Chondrocyte (in vitro differentiated cells): Measurements from ENCODE around the gene TAS2R1. TPM values are rescaled to one million over a fixed set of nuclear protein-coding genes. Genes with fewer than 3 reads are reported as not detected.
A peak's percentile ranks its signal among the peaks of the same experiment; 100 is the strongest.

Experiments
- DNase-seq: peaks from one replicate; pipeline ENCODE4 v3.0.0; 2021; ENCODE audit warnings: mixed read lengths, low spot score
- H3K27ac Mint-ChIP-seq: one replicate; pipeline ENCODE4 v1.8.0; 2021; ENCODE audit warnings: mild to moderate bottlenecking, moderate library complexity, mixed read lengths; ENCODE audit not compliant: unreplicated experiment
- H3K27me3 Mint-ChIP-seq: 2 replicates; pipeline ENCODE4 v1.8.0; 2021; ENCODE audit warnings: low read depth, mixed read lengths
- H3K36me3 Mint-ChIP-seq: 2 replicates; pipeline ENCODE4 v1.8.0; 2021; ENCODE audit warnings: low read depth, mixed read lengths
- H3K4me1 Mint-ChIP-seq: 2 replicates; pipeline ENCODE4 v1.8.0; 2021; ENCODE audit warnings: low read depth, mild to moderate bottlenecking, mixed read lengths
- H3K4me3 Mint-ChIP-seq: one replicate; pipeline ENCODE4 v1.8.0; 2021; ENCODE audit warnings: mild to moderate bottlenecking, moderate library complexity, mixed read lengths; ENCODE audit not compliant: unreplicated experiment
- H3K9me3 Mint-ChIP-seq: 2 replicates; pipeline ENCODE4 v1.8.0; 2021; ENCODE audit warnings: low read depth, mixed read lengths
- total RNA-seq: library from RNA; stranded (reverse); gene quantifications from 3 replicates; pipeline ENCODE4 v1.2.1, GENCODE V29; 2021
- TF ChIP-seq, protein P1 (sequence below): fragments of 200-600 bp; sonication (generic); IDR thresholded peaks from 2 replicates; pipeline ENCODE4 v1.5.0; 2021; ENCODE audit warnings: antibody characterized with exemption, mild to moderate bottlenecking, moderate library complexity

TAS2R1 gene
- total RNA-seq, 1 donor from 2014 or later: 1.6 TPM

DNA sequence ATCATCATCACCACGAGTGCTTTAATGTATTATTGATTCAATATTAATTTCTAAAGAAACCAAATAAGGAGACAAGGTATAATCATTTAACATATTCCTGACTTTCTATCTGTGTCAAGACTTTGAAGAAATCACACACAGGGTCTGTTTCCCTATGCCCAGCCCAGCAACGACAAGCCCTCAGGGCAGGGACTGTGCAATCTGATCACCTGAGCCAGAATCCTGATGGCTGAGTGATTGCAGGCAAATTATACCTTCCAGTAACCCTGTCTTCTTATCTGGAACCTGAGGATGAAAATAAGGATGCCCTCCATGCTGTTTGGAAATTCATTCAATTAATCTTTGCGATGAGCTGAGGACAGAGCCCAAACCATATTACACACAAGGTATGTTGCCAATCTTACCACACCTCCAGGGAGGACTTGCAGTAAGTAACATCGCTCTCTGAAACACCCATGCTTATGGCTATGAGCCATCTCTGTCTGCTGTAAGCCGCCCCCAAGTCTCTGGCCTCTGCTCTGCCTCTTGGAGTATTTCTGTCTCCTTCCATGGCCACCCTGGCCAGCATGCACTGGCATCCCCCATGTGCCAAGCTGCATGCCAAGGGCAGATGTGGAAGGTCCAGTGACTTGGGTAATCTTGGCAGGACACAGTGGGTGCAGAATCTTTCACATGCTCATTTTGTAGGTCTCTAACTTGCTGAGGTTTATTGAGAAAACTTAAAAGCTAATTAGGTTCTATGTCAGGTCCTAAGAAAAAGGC lies 10.6 kb downstream of the TAS2R1 start:
- Mint-ChIP-seq H3K4me1 (peaks cover 51% of the 10 kb centered on the region), H3K27ac (no peak overlapping the region), H3K36me3 (no peaks in the 10 kb centered on the region), H3K4me3 (no peak overlapping the region), H3K27me3 (no peaks in the 10 kb centered on the region), H3K9me3 (no peaks in the 10 kb centered on the region)
- DNase-seq: no peak
- TF ChIP-seq, protein P1, sequence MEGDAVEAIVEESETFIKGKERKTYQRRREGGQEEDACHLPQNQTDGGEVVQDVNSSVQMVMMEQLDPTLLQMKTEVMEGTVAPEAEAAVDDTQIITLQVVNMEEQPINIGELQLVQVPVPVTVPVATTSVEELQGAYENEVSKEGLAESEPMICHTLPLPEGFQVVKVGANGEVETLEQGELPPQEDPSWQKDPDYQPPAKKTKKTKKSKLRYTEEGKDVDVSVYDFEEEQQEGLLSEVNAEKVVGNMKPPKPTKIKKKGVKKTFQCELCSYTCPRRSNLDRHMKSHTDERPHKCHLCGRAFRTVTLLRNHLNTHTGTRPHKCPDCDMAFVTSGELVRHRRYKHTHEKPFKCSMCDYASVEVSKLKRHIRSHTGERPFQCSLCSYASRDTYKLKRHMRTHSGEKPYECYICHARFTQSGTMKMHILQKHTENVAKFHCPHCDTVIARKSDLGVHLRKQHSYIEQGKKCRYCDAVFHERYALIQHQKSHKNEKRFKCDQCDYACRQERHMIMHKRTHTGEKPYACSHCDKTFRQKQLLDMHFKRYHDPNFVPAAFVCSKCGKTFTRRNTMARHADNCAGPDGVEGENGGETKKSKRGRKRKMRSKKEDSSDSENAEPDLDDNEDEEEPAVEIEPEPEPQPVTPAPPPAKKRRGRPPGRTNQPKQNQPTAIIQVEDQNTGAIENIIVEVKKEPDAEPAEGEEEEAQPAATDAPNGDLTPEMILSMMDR: no peak

DNA sequence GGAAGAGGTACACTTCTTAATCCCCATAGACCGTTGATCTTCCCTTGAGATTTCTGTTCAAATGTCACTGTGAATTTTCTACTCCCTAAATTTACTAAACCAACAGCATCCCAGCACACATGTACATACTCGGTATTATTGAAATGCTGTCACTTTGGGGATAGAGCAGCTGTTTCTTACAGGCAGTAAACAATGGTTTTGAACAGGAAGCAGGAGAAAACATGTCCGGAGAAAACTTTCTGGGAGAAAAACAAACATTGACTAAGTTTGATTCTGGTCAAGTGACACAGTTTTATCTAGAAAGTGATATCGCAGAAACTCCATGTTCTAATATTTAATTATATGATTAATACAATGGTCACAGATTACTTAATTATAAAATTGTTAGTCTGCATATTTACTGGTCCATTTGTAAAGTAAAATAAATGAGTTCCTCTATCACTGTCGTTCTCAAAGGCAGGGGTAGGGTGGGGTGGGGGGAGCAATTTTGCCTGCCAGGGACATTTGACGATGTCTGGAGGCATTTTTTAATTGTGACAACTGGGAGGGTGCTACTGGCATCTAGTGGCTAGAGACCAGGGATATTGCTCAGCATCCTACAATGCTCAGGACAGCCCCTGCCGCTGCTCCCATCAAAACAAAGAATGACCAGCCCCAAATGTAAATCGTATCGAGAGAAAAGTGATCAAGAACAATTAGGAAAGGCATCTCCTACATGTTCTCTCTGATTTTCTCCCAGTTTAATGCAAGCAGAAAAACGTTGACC lies 12.2 kb downstream of the TAS2R1 start:
- H3K4me3 Mint-ChIP-seq: no peak overlapping the region
- no peaks in the 10 kb centered on the region for H3K9me3 Mint-ChIP-seq
- no peak for DNase-seq
- H3K27me3 Mint-ChIP-seq: no peaks in the 10 kb centered on the region
- H3K27ac Mint-ChIP-seq: no peak overlapping the region
- peaks cover 35% of the 10 kb centered on the region for H3K4me1 Mint-ChIP-seq
- no peaks in the 10 kb centered on the region for H3K36me3 Mint-ChIP-seq
- TF ChIP-seq, protein P1: peak; percentile 50

DNA sequence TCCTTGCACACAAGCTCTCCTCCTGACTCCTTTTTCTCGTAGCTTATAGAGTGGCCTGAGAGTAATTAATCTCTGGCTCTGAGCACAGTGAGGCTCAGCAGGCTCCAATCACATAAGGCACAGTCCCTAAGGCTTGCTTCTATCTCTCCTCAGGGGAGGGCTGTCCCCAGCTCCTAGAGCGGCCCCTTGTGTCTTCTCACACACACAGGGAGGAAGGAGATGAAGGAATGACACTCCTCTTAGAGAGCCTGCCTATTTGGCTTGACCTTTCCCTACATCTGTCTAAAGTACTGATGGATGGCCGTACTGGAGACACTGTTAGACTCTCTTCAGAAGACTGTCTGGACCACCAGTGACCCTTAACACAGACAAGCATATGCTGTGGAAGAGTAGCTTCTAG lies 12.9 kb downstream of the TAS2R1 start:
- Mint-ChIP-seq H3K27ac (no peak overlapping the region), H3K4me1 (peaks cover 29% of the 10 kb centered on the region), H3K4me3 (no peak overlapping the region), H3K9me3 (no peaks in the 10 kb centered on the region), H3K27me3 (no peaks in the 10 kb centered on the region), H3K36me3 (no peaks in the 10 kb centered on the region)
- TF ChIP-seq, protein P1: no peak
- DNase-seq: no peak

DNA sequence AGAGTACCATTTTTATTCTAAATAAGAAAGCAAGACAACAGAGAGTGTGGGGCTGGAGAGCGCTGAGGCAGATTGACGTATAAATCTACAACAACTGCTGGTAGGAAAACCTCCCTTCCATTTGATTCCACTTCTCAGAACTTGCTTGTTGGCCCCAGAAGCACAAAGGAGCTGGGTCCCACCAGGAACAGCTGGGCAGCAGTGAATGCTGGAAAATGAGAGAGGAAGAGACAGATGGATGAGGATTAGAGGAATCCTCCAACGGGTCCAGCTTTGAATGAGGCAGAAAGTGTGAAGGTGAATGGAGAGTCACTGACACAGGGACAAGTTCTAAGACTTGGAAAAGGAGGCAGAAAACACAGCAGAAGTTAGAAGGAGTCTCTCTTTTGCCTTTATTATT lies 14.8 kb downstream of the TAS2R1 start:
- Mint-ChIP-seq H3K9me3 (peaks cover 12% of the 10 kb centered on the region), H3K27ac (no peak overlapping the region), H3K4me3 (no peak overlapping the region), H3K36me3 (peaks cover 8% of the 10 kb centered on the region), H3K4me1 (peaks cover 16% of the 10 kb centered on the region), H3K27me3 (no peaks in the 10 kb centered on the region)
- TF ChIP-seq, protein P1: no peak
- DNase-seq: no peak

DNA sequence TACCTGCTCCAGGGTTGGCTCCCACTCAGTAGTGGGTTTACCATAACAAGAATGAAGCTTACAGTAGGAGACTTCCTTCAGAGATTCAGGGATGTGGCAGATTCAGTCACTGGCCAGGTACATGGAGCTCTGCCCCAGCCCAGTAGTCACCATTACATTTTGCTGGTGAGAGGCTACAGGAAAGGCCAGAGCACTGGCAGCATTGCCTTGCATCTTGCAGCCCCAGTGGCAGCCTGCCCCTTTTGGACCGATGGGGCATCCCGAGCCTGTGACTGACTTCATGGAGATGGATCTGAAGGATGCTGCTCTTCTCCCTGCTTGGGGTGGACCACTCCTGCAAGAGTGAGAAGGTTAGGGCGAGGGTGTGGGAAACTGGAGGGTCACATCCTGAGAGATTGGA lies 16.8 kb downstream of the TAS2R1 start:
- Mint-ChIP-seq H3K4me1 (peaks cover 10% of the 10 kb centered on the region), H3K27ac (no peak overlapping the region), H3K9me3 (peaks cover 12% of the 10 kb centered on the region), H3K36me3 (peaks cover 8% of the 10 kb centered on the region), H3K27me3 (no peaks in the 10 kb centered on the region), H3K4me3 (no peak overlapping the region)
- TF ChIP-seq, protein P1: no peak
- no peak for DNase-seq
